ENCODE data around the gene TPD52L1.

TPD52L1 gene

GRCh38 chr6:125153391-125154117 lies at the start of gene TPD52L1:
TSS of gene TPD52L1 (plus strand) at chr6:125153773. CDS start at chr6:125153952, 179 bp downstream.
- peak; percentile 96 for TF ChIP-seq CTCF (IDR thresholded peaks at IDR 0.05; ENCODE audit: poor library complexity, severe bottlenecking)
- Histone ChIP-seq H3K4me3 (ENCODE audit: severe bottlenecking) (peak within 1 kb of the TSS; percentile 83), H3K27me3 (ENCODE audit: insufficient read depth, poor library complexity, severe bottlenecking) (no peaks in the 10 kb centered on the region), H3K4me1 (ENCODE audit: insufficient read depth, poor library complexity, severe bottlenecking) (peaks cover 16% of the 10 kb centered on the region), H3K36me3 (ENCODE audit: low read depth) (no peaks in the 10 kb centered on the region), H3K27ac (ENCODE audit: poor library complexity, severe bottlenecking) (peak within 1 kb of the TSS; percentile 39), H3K9me3 (ENCODE audit: severe bottlenecking) (no peaks in the 10 kb centered on the region)
- ATAC-seq (ENCODE audit: low read depth), result peak; percentile 88
- DNase-seq (ENCODE audit: low spot score), result peak; percentile 76

- TF ChIP-seq CTCF (IDR thresholded peaks at IDR 0.05; ENCODE audit: poor library complexity, severe bottlenecking), result no peak
- H3K36me3 ChIP-seq (ENCODE audit: low read depth), result no peaks in the 10 kb centered on the region
- no peaks in the 10 kb centered on the region for H3K27me3 ChIP-seq (ENCODE audit: insufficient read depth, poor library complexity, severe bottlenecking)
- no peak for ATAC-seq (ENCODE audit: low read depth)
- H3K4me1 ChIP-seq (ENCODE audit: insufficient read depth, poor library complexity, severe bottlenecking), result peaks cover 33% of the 10 kb centered on the region
- H3K4me3 ChIP-seq (ENCODE audit: severe bottlenecking), result no peak overlapping the region
- H3K27ac ChIP-seq (ENCODE audit: poor library complexity, severe bottlenecking), result peak overlapping the region; percentile 92
- no peak for DNase-seq (ENCODE audit: low spot score)
- H3K9me3 ChIP-seq (ENCODE audit: severe bottlenecking), result no peaks in the 10 kb centered on the region
Measured at GRCh38 chr6:125104425-125104824, 49.1 kb upstream of the TPD52L1 start.

GRCh38 chr6:125107048-125107447 lies 46.5 kb upstream of the TPD52L1 start:
- DNase-seq (ENCODE audit: low spot score) (no peak), ATAC-seq (ENCODE audit: low read depth) (no peak)
- Histone ChIP-seq H3K4me1 (ENCODE audit: insufficient read depth, poor library complexity, severe bottlenecking) (peaks cover 24% of the 10 kb centered on the region), H3K36me3 (ENCODE audit: low read depth) (no peaks in the 10 kb centered on the region), H3K27ac (ENCODE audit: poor library complexity, severe bottlenecking) (no peak overlapping the region), H3K27me3 (ENCODE audit: insufficient read depth, poor library complexity, severe bottlenecking) (no peaks in the 10 kb centered on the region), H3K9me3 (ENCODE audit: severe bottlenecking) (peaks cover 17% of the 10 kb centered on the region), H3K4me3 (ENCODE audit: severe bottlenecking) (no peak overlapping the region)
- TF ChIP-seq CTCF (IDR thresholded peaks at IDR 0.05; ENCODE audit: poor library complexity, severe bottlenecking), result no peak

GRCh38 chr6:125107896-125108295 lies 45.7 kb upstream of the TPD52L1 start:
- DNase-seq (ENCODE audit: low spot score) (no peak), ATAC-seq (ENCODE audit: low read depth) (no peak)

More at GRCh38 chr6:125107896-125108295, 45.7 kb upstream of the TPD52L1 start:
- no peak for TF ChIP-seq CTCF (IDR thresholded peaks at IDR 0.05; ENCODE audit: poor library complexity, severe bottlenecking)
- no peaks in the 10 kb centered on the region for H3K27me3 ChIP-seq (ENCODE audit: insufficient read depth, poor library complexity, severe bottlenecking)
- peaks cover 17% of the 10 kb centered on the region for H3K4me1 ChIP-seq (ENCODE audit: insufficient read depth, poor library complexity, severe bottlenecking)
- H3K9me3 ChIP-seq (ENCODE audit: severe bottlenecking), result peaks cover 17% of the 10 kb centered on the region
- H3K4me3 ChIP-seq (ENCODE audit: severe bottlenecking), result no peak overlapping the region
- no peak overlapping the region for H3K27ac ChIP-seq (ENCODE audit: poor library complexity, severe bottlenecking)
- no peaks in the 10 kb centered on the region for H3K36me3 ChIP-seq (ENCODE audit: low read depth)
